Measurements from ENCODE around the gene SHISA5. TPM values are rescaled to one million over a fixed set of nuclear protein-coding genes. Genes with fewer than 3 reads are reported as not detected.
A peak's percentile ranks its signal among the peaks of the same experiment; 100 is the strongest.

Gene SHISA5
- polyA plus RNA-seq, 2 of the 4 experiments (the other 2 are of a cell fraction): 87.5 to 94.3 TPM

DNA sequence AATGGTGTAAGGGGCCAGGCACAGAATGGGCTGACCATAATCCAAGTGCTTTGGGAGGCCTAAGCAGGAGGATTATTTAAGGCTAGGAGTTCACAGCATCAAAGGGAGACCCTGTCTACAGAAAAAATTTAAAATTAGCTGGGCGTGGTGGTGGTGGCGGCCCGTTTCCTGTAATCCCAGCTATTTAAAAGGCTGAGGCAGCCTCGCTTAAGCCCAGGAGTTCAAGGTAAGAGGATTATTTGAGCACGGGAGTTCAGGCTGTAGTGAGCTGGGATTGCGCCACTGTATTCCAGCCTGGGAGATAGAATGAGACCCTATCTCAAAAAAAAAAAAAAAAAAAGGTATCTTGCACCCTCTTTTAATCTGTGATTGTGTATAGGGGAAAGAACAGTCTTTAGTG, 62.0 kb downstream of the SHISA5 start:
- peaks cover 22% of the 10 kb centered on the region for H3K4me1 ChIP-seq
- H3K4me3 ChIP-seq: peak overlapping the region; percentile 59; the same call in 2 of the 3 replicates
- no peak overlapping the region for H3K27ac ChIP-seq
- POLR2A ChIA-PET: no interaction called here
- DNase-seq (ENCODE audit: low read depth in 1 of 2, low spot score in 1 of 2): no peak
- CTCF ChIA-PET: interaction anchor here (0.9 to 1.3 kb wide), 2 partner anchors 11 to 41 kb away, joined by 3 to 5 read pairs; no protein-coding TSS in a partner anchor
- TF ChIP-seq, protein P1, sequence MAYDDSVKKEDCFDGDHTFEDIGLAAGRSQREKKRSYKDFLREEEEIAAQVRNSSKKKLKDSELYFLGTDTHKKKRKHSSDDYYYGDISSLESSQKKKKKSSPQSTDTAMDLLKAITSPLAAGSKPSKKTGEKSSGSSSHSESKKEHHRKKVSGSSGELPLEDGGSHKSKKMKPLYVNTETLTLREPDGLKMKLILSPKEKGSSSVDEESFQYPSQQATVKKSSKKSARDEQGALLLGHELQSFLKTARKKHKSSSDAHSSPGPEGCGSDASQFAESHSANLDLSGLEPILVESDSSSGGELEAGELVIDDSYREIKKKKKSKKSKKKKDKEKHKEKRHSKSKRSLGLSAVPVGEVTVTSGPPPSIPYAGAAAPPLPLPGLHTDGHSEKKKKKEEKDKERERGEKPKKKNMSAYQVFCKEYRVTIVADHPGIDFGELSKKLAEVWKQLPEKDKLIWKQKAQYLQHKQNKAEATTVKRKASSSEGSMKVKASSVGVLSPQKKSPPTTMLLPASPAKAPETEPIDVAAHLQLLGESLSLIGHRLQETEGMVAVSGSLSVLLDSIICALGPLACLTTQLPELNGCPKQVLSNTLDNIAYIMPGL (CRISPR knock-in tag; IDR thresholded peaks at IDR 0.05; ENCODE audit: borderline replicate concordance): no peak
- TF ChIP-seq ZNF302 (CRISPR knock-in tag; IDR thresholded peaks at IDR 0.05): no peak
- no peak for TF ChIP-seq HOXB13 (CRISPR knock-in tag; IDR thresholded peaks at IDR 0.05; ENCODE audit: low read depth)
- TF ChIP-seq NPAS2 (CRISPR knock-in tag; IDR thresholded peaks at IDR 0.05; ENCODE audit: borderline replicate concordance): no peak
- no peak for TF ChIP-seq KDM5A (IDR thresholded peaks at IDR 0.05)
- no peak for TF ChIP-seq HEYL (CRISPR knock-in tag; IDR thresholded peaks at IDR 0.05)
- no peak for ATAC-seq
- H3K4me2 ChIP-seq: peak overlapping the region; percentile 89
- no peak for FAIRE-seq
- no peaks in the 10 kb centered on the region for H3K9me3 ChIP-seq
- 74% methylated on average over 6 of the region's 6 CpGs for WGBS (ENCODE audit: missing lambda C conversion rate)

DNA sequence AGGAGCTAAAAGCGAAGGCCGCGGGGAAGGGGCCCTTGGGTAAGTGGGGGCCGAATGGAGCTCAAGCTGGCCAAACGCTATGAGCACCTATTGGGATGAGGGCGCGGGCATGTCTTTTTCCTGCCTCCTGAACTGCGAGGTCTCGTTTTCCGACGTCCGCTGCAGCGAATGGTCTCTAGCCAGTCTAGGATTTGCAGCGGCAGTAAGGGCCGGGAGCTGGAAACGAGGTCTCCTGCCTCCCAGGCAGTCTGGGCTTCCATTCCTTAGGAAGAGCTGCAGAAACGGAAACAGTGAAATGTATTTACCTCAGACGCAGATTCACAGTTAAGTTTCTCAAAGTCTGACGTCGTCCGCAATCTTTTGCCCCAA, 63.4 kb downstream of the SHISA5 start:
- POLR2A ChIA-PET: interaction anchor here (1.5 kb wide), 1 partner anchor 64 kb away, joined by 5 read pairs; the partner anchor contains the start of gene SHISA5
- ATAC-seq: peak; percentile 9 to 20; a peak in 3 of 6 replicates

DNA sequence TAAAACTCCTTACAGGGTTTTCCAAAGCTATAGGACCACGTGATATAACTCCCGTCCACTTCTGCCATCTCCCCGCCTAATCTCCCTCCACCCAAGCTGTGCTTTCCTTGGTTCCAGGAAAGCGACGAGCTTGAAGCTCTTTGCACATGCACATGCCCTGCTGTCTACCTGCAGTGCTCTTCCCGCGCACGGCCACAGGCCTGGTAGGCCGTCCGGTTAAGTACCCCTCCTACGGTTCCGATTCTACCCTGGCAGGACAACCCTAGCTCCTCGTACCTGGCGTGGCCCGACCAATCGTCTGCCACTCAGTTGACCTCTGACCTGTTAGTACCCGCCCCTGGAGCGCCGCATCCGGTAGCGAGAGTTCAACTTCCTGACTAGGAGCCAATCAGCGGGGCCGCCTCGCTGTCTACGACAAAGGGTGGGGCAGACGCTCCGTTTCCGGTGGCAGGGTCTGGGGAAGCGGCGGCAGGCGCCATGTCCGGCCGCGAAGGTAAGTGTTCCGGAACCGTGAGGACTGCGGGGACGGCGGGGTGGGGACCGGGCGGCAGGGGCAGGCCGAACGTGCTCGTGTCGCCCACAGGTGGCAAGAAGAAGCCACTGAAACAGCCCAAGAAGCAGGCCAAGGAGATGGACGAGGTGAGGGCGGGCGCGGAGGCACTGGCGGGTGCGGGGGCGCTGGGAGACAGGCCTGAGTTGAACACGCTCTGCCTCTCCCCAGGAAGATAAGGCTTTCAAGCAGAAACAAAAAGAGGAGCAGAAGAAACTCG, 64.0 kb downstream of the SHISA5 start, which contains the start of the genes CCDC51 and TMA7:
TSS of gene CCDC51 (minus strand) at position 300 of the 770 bp plus-strand sequence. CDS start 4,991 bp downstream, outside the sequence.
TSS of gene TMA7 (plus strand) at position 438 of the 770 bp plus-strand sequence. CDS start at position 478, 40 bp downstream.
- FAIRE-seq: no peak
- POLR2A ChIA-PET: interaction anchor here (0.6 to 1.5 kb wide), 9 partner anchors 11 to 199 kb away, joined by 3 to 8 read pairs (median 5); partner anchors contain the start of genes SHISA5 and ZNF589
- TF ChIP-seq TFCP2L1 (CRISPR knock-in tag; IDR thresholded peaks at IDR 0.05) (no peak), CBX2 (IDR thresholded peaks at IDR 0.05; ENCODE audit: borderline replicate concordance, low read depth) (no peak), HOXB5 (CRISPR knock-in tag; IDR thresholded peaks at IDR 0.05) (no peak; the same call in 1 of the 2 replicates), NPAS2 (CRISPR knock-in tag; IDR thresholded peaks at IDR 0.05; ENCODE audit: borderline replicate concordance) (no peak), USF2 (IDR thresholded peaks at IDR 0.05) (peak; percentile 74), EHMT2 (IDR thresholded peaks at IDR 0.05; ENCODE audit: low read depth) (no peak), FOXS1 (CRISPR knock-in tag; IDR thresholded peaks at IDR 0.05) (no peak), ZSCAN20 (CRISPR knock-in tag; IDR thresholded peaks at IDR 0.05) (no peak), RAD21 (conservative IDR thresholded peaks at IDR 0.05 in 1 of 2, IDR thresholded peaks at IDR 0.05 in 1 of 2) (no peak), JUNB (IDR thresholded peaks at IDR 0.05) (no peak), HES2 (IDR thresholded peaks at IDR 0.05) (no peak), POLR2A (IDR thresholded peaks at IDR 0.05; ENCODE audit: low read length) (peak; percentile 52), TP53 (CRISPR knock-in tag; IDR thresholded peaks at IDR 0.05) (no peak), CHD4 (IDR thresholded peaks at IDR 0.05; ENCODE audit: borderline replicate concordance) (no peak), RFX5 (IDR thresholded peaks at IDR 0.05) (0 out of 2 replicates have a peak, but pooled peaks have one; percentile 22)
- TF ChIP-seq, protein P2, sequence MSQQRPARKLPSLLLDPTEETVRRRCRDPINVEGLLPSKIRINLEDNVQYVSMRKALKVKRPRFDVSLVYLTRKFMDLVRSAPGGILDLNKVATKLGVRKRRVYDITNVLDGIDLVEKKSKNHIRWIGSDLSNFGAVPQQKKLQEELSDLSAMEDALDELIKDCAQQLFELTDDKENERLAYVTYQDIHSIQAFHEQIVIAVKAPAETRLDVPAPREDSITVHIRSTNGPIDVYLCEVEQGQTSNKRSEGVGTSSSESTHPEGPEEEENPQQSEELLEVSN (IDR thresholded peaks at IDR 0.05; ENCODE audit: borderline replicate concordance, low read depth): peak; percentile 75
- TF ChIP-seq, protein P3, sequence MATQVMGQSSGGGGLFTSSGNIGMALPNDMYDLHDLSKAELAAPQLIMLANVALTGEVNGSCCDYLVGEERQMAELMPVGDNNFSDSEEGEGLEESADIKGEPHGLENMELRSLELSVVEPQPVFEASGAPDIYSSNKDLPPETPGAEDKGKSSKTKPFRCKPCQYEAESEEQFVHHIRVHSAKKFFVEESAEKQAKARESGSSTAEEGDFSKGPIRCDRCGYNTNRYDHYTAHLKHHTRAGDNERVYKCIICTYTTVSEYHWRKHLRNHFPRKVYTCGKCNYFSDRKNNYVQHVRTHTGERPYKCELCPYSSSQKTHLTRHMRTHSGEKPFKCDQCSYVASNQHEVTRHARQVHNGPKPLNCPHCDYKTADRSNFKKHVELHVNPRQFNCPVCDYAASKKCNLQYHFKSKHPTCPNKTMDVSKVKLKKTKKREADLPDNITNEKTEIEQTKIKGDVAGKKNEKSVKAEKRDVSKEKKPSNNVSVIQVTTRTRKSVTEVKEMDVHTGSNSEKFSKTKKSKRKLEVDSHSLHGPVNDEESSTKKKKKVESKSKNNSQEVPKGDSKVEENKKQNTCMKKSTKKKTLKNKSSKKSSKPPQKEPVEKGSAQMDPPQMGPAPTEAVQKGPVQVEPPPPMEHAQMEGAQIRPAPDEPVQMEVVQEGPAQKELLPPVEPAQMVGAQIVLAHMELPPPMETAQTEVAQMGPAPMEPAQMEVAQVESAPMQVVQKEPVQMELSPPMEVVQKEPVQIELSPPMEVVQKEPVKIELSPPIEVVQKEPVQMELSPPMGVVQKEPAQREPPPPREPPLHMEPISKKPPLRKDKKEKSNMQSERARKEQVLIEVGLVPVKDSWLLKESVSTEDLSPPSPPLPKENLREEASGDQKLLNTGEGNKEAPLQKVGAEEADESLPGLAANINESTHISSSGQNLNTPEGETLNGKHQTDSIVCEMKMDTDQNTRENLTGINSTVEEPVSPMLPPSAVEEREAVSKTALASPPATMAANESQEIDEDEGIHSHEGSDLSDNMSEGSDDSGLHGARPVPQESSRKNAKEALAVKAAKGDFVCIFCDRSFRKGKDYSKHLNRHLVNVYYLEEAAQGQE (IDR thresholded peaks at IDR 0.05): no peak
- TF ChIP-seq, protein P4, sequence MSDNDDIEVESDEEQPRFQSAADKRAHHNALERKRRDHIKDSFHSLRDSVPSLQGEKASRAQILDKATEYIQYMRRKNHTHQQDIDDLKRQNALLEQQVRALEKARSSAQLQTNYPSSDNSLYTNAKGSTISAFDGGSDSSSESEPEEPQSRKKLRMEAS (IDR thresholded peaks at IDR 0.05): peak; percentile 90

More for the DNA sequence above, 63.4 kb downstream of the SHISA5 start:
- FAIRE-seq (no peak), DNase-seq (ENCODE audit: low read depth in 1 of 2, low spot score in 1 of 2) (no peak)
- H3K4me2 ChIP-seq: peak overlapping the region; percentile 89
- peak overlapping the region; percentile 86 to 96 for H3K27ac ChIP-seq
- H3K9me3 ChIP-seq: no peaks in the 10 kb centered on the region
- WGBS (ENCODE audit: missing lambda C conversion rate): under 1% methylated on average over 21 of the region's 21 CpGs
- CTCF ChIA-PET: interaction anchor here (0.7 to 2.6 kb wide), 5 partner anchors 39 to 171 kb away, joined by 3 to 16 read pairs (median 3); no protein-coding TSS in a partner anchor
- peak overlapping the region; percentile 59 for H3K4me3 ChIP-seq
- TF ChIP-seq CBX2 (IDR thresholded peaks at IDR 0.05; ENCODE audit: borderline replicate concordance, low read depth) (no peak), PHF8 (IDR thresholded peaks at IDR 0.05; ENCODE audit: borderline replicate concordance, low read depth) (0 out of 2 replicates have a peak, but pooled peaks have one; percentile 8)
- peaks cover 19% of the 10 kb centered on the region for H3K4me1 ChIP-seq

More for the DNA sequence above, 64.0 kb downstream of the SHISA5 start, which contains the start of the genes CCDC51 and TMA7:
- peak within 1 kb of the TSS; percentile 59 for H3K4me3 ChIP-seq
- 2% methylated on average over 18 of the region's 54 CpGs for WGBS (ENCODE audit: missing lambda C conversion rate)
- peak; percentile 93 to 97 for ATAC-seq
- CTCF ChIA-PET: interaction anchor here (0.7 to 2.6 kb wide), 6 partner anchors 33 to 245 kb away, joined by 3 to 16 read pairs (median 3); no protein-coding TSS in a partner anchor
- peaks cover 16% of the 10 kb centered on the region for H3K4me1 ChIP-seq
- peak within 1 kb of the TSS; percentile 89 for H3K4me2 ChIP-seq
- DNase-seq (ENCODE audit: low read depth in 1 of 2, low spot score in 1 of 2): peak; percentile 95 to 97
- peak within 1 kb of the TSS; percentile 86 to 96 for H3K27ac ChIP-seq
- H3K9me3 ChIP-seq: no peaks in the 10 kb centered on the region

All from A549 (cell line).